NCI-H748 treated with DMSO at 0.1 percent for 48 hours (cell line): ENCODE data around the gene CACNA2D1.

Source experiments
- DNase-seq: peaks from one replicate; lab custom pipeline; 2025; lab: John Stamatoyannopoulos, UW

The CACNA2D1 gene

GRCh38 chr7:82343716-82344115 lies 99.9 kb downstream of the CACNA2D1 start:
- no peak for DNase-seq

GRCh38 chr7:82339958-82340357 lies 103.6 kb downstream of the CACNA2D1 start:
- no peak for DNase-seq

- DNase-seq = peak; percentile 91
Measured at GRCh38 chr7:82335927-82336326, 107.7 kb downstream of the CACNA2D1 start.

- DNase-seq = no peak
Measured at GRCh38 chr7:82335001-82335400, 108.6 kb downstream of the CACNA2D1 start.

- no peak for DNase-seq
Measured at GRCh38 chr7:82331234-82331633, 112.3 kb downstream of the CACNA2D1 start.

GRCh38 chr7:82330706-82331215 lies 112.8 kb downstream of the CACNA2D1 start:
- no peak for DNase-seq

- no peak for DNase-seq
Measured at GRCh38 chr7:82327898-82328297, 115.7 kb downstream of the CACNA2D1 start.

- DNase-seq = no peak
Measured at GRCh38 chr7:82325416-82325815, 118.2 kb downstream of the CACNA2D1 start.

- DNase-seq = no peak
Measured at GRCh38 chr7:82323806-82324205, 119.8 kb downstream of the CACNA2D1 start.

GRCh38 chr7:82319674-82320118 lies 123.9 kb downstream of the CACNA2D1 start:
- peak; percentile 67 for DNase-seq

- DNase-seq = no peak
Measured at GRCh38 chr7:82318786-82319185, 124.8 kb downstream of the CACNA2D1 start.

- no peak for DNase-seq
Measured at GRCh38 chr7:82317760-82318159, 125.8 kb downstream of the CACNA2D1 start.

GRCh38 chr7:82317257-82317721 lies 126.3 kb downstream of the CACNA2D1 start:
- no peak for DNase-seq

- no peak for DNase-seq
Measured at GRCh38 chr7:82313269-82313668, 130.3 kb downstream of the CACNA2D1 start.

- no peak for DNase-seq
Measured at GRCh38 chr7:82312646-82313045, 130.9 kb downstream of the CACNA2D1 start.

- no peak for DNase-seq
Measured at GRCh38 chr7:82305347-82306005, 138.1 kb downstream of the CACNA2D1 start.

GRCh38 chr7:82294865-82295264 lies 148.7 kb downstream of the CACNA2D1 start:
- no peak for DNase-seq

GRCh38 chr7:82294382-82294784 lies 149.2 kb downstream of the CACNA2D1 start:
- DNase-seq = no peak

- DNase-seq = no peak
Measured at GRCh38 chr7:82293467-82293866, 150.1 kb downstream of the CACNA2D1 start.

- DNase-seq = no peak
Measured at GRCh38 chr7:82291931-82292330, 151.6 kb downstream of the CACNA2D1 start.

GRCh38 chr7:82289889-82290288 lies 153.7 kb downstream of the CACNA2D1 start:
- no peak for DNase-seq

GRCh38 chr7:82289152-82289535 lies 154.4 kb downstream of the CACNA2D1 start:
- DNase-seq = peak; percentile 90

GRCh38 chr7:82286798-82287140 lies 156.8 kb downstream of the CACNA2D1 start:
- no peak for DNase-seq
